Measurements from ENCODE around the gene FARS2. TPM values are rescaled to one million over a fixed set of nuclear protein-coding genes. Genes with fewer than 3 reads are reported as not detected.

Gene FARS2
- total and polyA plus RNA-seq, 4 donors = 9.2 to 31.4 (median 19.4) TPM

GRCh38 chr6:5365436-5366195 is 104.3 kb downstream of the FARS2 start:
- Histone ChIP-seq H3K27ac (ENCODE audit: low read depth in 1 of 2, low read length in 1 of 2) (no peak overlapping the region), H3K9ac (ENCODE audit: insufficient read depth in 1 of 2, low read length in 2 of 2) (no peak overlapping the region), H3K36me3 (ENCODE audit: control insufficient read depth in 4 of 4, insufficient read depth in 4 of 4, low read length in 4 of 4) (peaks cover 0 to 10% (median 5%) of the 10 kb centered on the region in 4 donors), H3K4me1 (ENCODE audit: control insufficient read depth in 5 of 5, insufficient read depth in 5 of 5, low read length in 5 of 5) (peaks cover 0 to 4% (median 0%) of the 10 kb centered on the region in 5 donors), H3K4me3 (no peak overlapping the region), H3K27me3 (ENCODE audit: control insufficient read depth in 3 of 3, insufficient read depth in 3 of 3, low read length in 2 of 3) (no peaks in the 10 kb centered on the region), H3K9me3 (ENCODE audit: control insufficient read depth in 4 of 4, insufficient read depth in 3 of 4, low read length in 3 of 4) (no peaks in the 10 kb centered on the region)
- ATAC-seq (ENCODE audit: insufficient read depth, low FRiP score) (no peak), DNase-seq (no peak)
- no peak for TF ChIP-seq CTCF (IDR thresholded peaks at IDR 0.05; ENCODE audit: control extremely low read depth, extremely low read depth)
- whole genome bisulfite sequencing, 2 donors = 76 to 86% methylated on average over 4 of the region's 4 CpGs

- H3K9ac ChIP-seq (ENCODE audit: insufficient read depth in 1 of 2, low read length in 2 of 2) = no peak overlapping the region
- H3K27me3 ChIP-seq (ENCODE audit: control insufficient read depth in 3 of 3, insufficient read depth in 3 of 3, low read length in 2 of 3) = no peaks in the 10 kb centered on the region
- H3K4me3 ChIP-seq = no peak overlapping the region
- no peak for ATAC-seq (ENCODE audit: insufficient read depth, low FRiP score)
- peaks cover 0 to 10% (median 5%) of the 10 kb centered on the region in 4 donors for H3K36me3 ChIP-seq (ENCODE audit: control insufficient read depth in 4 of 4, insufficient read depth in 4 of 4, low read length in 4 of 4)
- H3K4me1 ChIP-seq (ENCODE audit: control insufficient read depth in 5 of 5, insufficient read depth in 5 of 5, low read length in 5 of 5) = peaks cover 0 to 4% (median 0%) of the 10 kb centered on the region in 5 donors
- no peak for DNase-seq
- no peak overlapping the region for H3K27ac ChIP-seq (ENCODE audit: low read depth in 1 of 2, low read length in 1 of 2)
- WGBS, 2 donors = 60 to 90% methylated on average over 3 of the region's 3 CpGs
- no peaks in the 10 kb centered on the region for H3K9me3 ChIP-seq (ENCODE audit: control insufficient read depth in 4 of 4, insufficient read depth in 3 of 4, low read length in 3 of 4)
- TF ChIP-seq CTCF (IDR thresholded peaks at IDR 0.05; ENCODE audit: control extremely low read depth, extremely low read depth) = no peak
These were observed 105.6 kb downstream of the FARS2 start for GRCh38 chr6:5366941-5367340.

GRCh38 chr6:5367510-5367909 is 106.2 kb downstream of the FARS2 start:
- no peaks in the 10 kb centered on the region for H3K27me3 ChIP-seq (ENCODE audit: control insufficient read depth in 3 of 3, insufficient read depth in 3 of 3, low read length in 2 of 3)
- no peak overlapping the region for H3K9ac ChIP-seq (ENCODE audit: insufficient read depth in 1 of 2, low read length in 2 of 2)
- H3K4me1 ChIP-seq (ENCODE audit: control insufficient read depth in 5 of 5, insufficient read depth in 5 of 5, low read length in 5 of 5) = peaks cover 0 to 4% (median 0%) of the 10 kb centered on the region in 5 donors
- DNase-seq = no peak
- H3K27ac ChIP-seq (ENCODE audit: low read depth in 1 of 2, low read length in 1 of 2) = no peak overlapping the region
- no peaks in the 10 kb centered on the region for H3K9me3 ChIP-seq (ENCODE audit: control insufficient read depth in 4 of 4, insufficient read depth in 3 of 4, low read length in 3 of 4)
- TF ChIP-seq CTCF (IDR thresholded peaks at IDR 0.05; ENCODE audit: control extremely low read depth, extremely low read depth) = no peak
- no peak overlapping the region for H3K4me3 ChIP-seq
- peaks cover 0 to 10% (median 5%) of the 10 kb centered on the region in 4 donors for H3K36me3 ChIP-seq (ENCODE audit: control insufficient read depth in 4 of 4, insufficient read depth in 4 of 4, low read length in 4 of 4)
- ATAC-seq (ENCODE audit: insufficient read depth, low FRiP score) = no peak
- 89 to 91% methylated on average over 2 of the region's 2 CpGs for WGBS, 2 donors
